Smooth muscle cell (in vitro differentiated cells): ENCODE results near the gene NPPA. TPM values are rescaled to one million over a fixed set of nuclear protein-coding genes. Genes with fewer than 3 reads are reported as not detected.

Source experiments
- DNase-seq: peaks from one replicate; lab custom pipeline; 2025; ENCODE audit not compliant: unreplicated experiment; lab: John Stamatoyannopoulos, UW
- H2AFZ ChIP-seq: fragments of 200-600 bp; sonication (generic); 2 replicates; pipeline ENCODE4 v1.6.0; 2016; ENCODE audit warnings: antibody characterized with exemption, low read depth, mild to moderate bottlenecking
- H3F3A ChIP-seq: fragments of 200-600 bp; sonication (generic); 2 replicates; pipeline ENCODE4 v1.6.0; 2017; ENCODE audit warnings: antibody characterized with exemption, low read depth
- H3K27ac ChIP-seq: fragments of 200-600 bp; sonication (generic); 2 replicates; pipeline ENCODE4 v1.5.1; 2016; ENCODE audit warnings: low read depth, mild to moderate bottlenecking
- H3K27me3 ChIP-seq: fragments of 200-600 bp; sonication (generic); 2 replicates; pipeline ENCODE4 v1.6.1; 2016; ENCODE audit warnings: low read depth, mild to moderate bottlenecking
- H3K36me3 ChIP-seq: fragments of 200-600 bp; sonication (generic); 2 replicates; pipeline ENCODE4 v1.5.1; 2016; ENCODE audit warnings: low read depth
- H3K4me1 ChIP-seq: fragments of 200-600 bp; sonication (generic); 2 replicates; pipeline ENCODE4 v1.5.1; 2016; ENCODE audit warnings: low read depth
- H3K4me2 ChIP-seq: fragments of 200-600 bp; sonication (generic); 2 replicates; pipeline ENCODE4 v1.6.0; 2016; ENCODE audit warnings: mild to moderate bottlenecking
- H3K4me3 ChIP-seq: fragments of 200-600 bp; sonication (generic); 2 replicates; pipeline ENCODE4 v1.5.1; 2016; ENCODE audit warnings: mild to moderate bottlenecking
- H3K79me2 ChIP-seq: fragments of 200-600 bp; sonication (generic); 2 replicates; pipeline ENCODE4 v1.6.0; 2016; ENCODE audit warnings: low read depth, mild to moderate bottlenecking
- H3K9ac ChIP-seq: fragments of 200-600 bp; sonication (generic); 2 replicates; pipeline ENCODE4 v1.6.0; 2016; ENCODE audit warnings: low read depth
- H3K9me3 ChIP-seq: fragments of 200-600 bp; sonication (generic); replicated peaks from 2 replicates; pipeline ENCODE4 v1.5.1; 2016; ENCODE audit warnings: low read depth
- H4K20me1 ChIP-seq: fragments of 200-600 bp; sonication (generic); 2 replicates; pipeline ENCODE4 v1.6.0; 2016; ENCODE audit warnings: low read depth
- CTCF ChIP-seq: fragments of 200-600 bp; sonication (generic); IDR thresholded peaks from 2 replicates; pipeline ENCODE4 v1.5.1; 2017; ENCODE audit warnings: borderline replicate concordance, mild to moderate bottlenecking, antibody characterized with exemption; ENCODE audit not compliant: insufficient read depth, poor library complexity, severe bottlenecking
- WGBS: methylation state at CpG from one replicate; pipeline ENCODE4 v1.1.7; 2016; ENCODE audit warnings: low lambda C conversion rate; 5-methylcytosine and 5-hydroxymethylcytosine counted together
- polyA plus RNA-seq: library from polyadenylated mRNA; unstranded; fragments of >200 nt; fragmentation: Nextera tagmentation; extraction: Ambion mirVana; gene quantifications from 2 replicates; pipeline ENCODE4 v1.2.1, GENCODE V29; 2016
- total RNA-seq: library from RNA; depleted of rRNA; stranded (reverse); fragments of >200 nt; gene quantifications from 2 replicates; pipeline ENCODE4 v1.2.3, GENCODE V29; 2014

Gene NPPA
- total and polyA plus RNA-seq, 2 experiments from 2014 or later: 0.48 TPM; not detected in 1

- Histone ChIP-seq H4K20me1 (peaks cover 41% of the 10 kb centered on the region), H3K9me3 (no peaks in the 10 kb centered on the region), H3K4me3 (no peak overlapping the region), H3K27ac (no peak overlapping the region), H2AFZ (no peak overlapping the region), H3K27me3 (no peaks in the 10 kb centered on the region), H3K9ac (no peak overlapping the region), H3K4me2 (no peak overlapping the region), H3K79me2 (no peaks in the 10 kb centered on the region), H3K4me1 (no peaks in the 10 kb centered on the region), H3K36me3 (no peaks in the 10 kb centered on the region), H3F3A (no peaks in the 10 kb centered on the region)
- WGBS: 93% methylated on average over 11 of the region's 11 CpGs
- TF ChIP-seq CTCF: no peak
- DNase-seq: no peak
Measured at GRCh38 chr1:11837767-11838348, 9.7 kb downstream of the NPPA start.

GRCh38 chr1:11836955-11837766 lies 10.4 kb downstream of the NPPA start:
- no peak for DNase-seq
- H3K27ac ChIP-seq: no peak overlapping the region
- no peaks in the 10 kb centered on the region for H3K36me3 ChIP-seq
- H3K27me3 ChIP-seq: no peaks in the 10 kb centered on the region
- H3K9ac ChIP-seq: no peak overlapping the region
- H3K4me3 ChIP-seq: no peak overlapping the region
- no peak overlapping the region for H2AFZ ChIP-seq
- H4K20me1 ChIP-seq: peaks cover 35% of the 10 kb centered on the region
- H3K9me3 ChIP-seq: no peaks in the 10 kb centered on the region
- 96% methylated on average over 36 of the region's 36 CpGs for WGBS
- no peaks in the 10 kb centered on the region for H3F3A ChIP-seq
- no peaks in the 10 kb centered on the region for H3K4me1 ChIP-seq
- no peak for TF ChIP-seq CTCF
- H3K4me2 ChIP-seq: no peak overlapping the region
- H3K79me2 ChIP-seq: no peaks in the 10 kb centered on the region

GRCh38 chr1:11835441-11836225 lies 11.9 kb downstream of the NPPA start:
- Histone ChIP-seq H3K4me3 (no peak overlapping the region), H3K9me3 (no peaks in the 10 kb centered on the region), H2AFZ (no peak overlapping the region), H3K9ac (no peak overlapping the region), H3K36me3 (no peaks in the 10 kb centered on the region), H3K4me2 (no peak overlapping the region), H3K79me2 (no peaks in the 10 kb centered on the region), H3K27ac (no peak overlapping the region), H3K27me3 (no peaks in the 10 kb centered on the region), H4K20me1 (peaks cover 24% of the 10 kb centered on the region), H3F3A (no peaks in the 10 kb centered on the region), H3K4me1 (no peaks in the 10 kb centered on the region)
- TF ChIP-seq CTCF: no peak
- over 99% methylated on average over 28 of the region's 28 CpGs for WGBS
- DNase-seq: no peak
